T1000 (cell line): ENCODE data around the gene CRISP2.
"Not testable (repeated sequence)": the region's sequence is repeated elsewhere in the genome, so short reads cannot be mapped to it uniquely, and the experiment has no call there.

Source experiments
- DNase-seq: peaks from one replicate; lab custom pipeline; 2025; ENCODE audit warnings: mixed read lengths; lab: John Stamatoyannopoulos, UW

CRISP2 gene, protein sequence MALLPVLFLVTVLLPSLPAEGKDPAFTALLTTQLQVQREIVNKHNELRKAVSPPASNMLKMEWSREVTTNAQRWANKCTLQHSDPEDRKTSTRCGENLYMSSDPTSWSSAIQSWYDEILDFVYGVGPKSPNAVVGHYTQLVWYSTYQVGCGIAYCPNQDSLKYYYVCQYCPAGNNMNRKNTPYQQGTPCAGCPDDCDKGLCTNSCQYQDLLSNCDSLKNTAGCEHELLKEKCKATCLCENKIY

DNA sequence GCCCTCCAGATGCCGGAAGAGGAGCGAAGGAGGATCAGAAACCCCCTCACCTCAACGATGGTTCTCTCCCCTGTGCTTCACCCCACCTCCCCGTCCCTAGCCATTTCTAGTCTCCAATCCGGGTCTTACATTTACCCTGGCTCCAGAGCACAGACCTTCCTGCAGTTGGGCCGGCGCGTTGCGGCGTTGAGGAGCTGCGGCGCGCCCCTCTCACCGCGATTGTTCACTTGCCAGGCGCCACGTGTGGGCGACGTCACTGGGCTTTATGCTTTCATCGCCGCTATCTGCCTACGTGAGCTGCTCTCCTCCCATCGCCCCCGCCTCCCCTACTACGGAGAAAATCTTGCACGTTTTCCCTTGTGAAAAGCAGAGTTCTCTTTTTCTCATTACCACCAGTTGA lies at the start of gene CRISP2:
CRISP2 (minus strand) TSS at position 198 of the 400 bp plus-strand sequence. CDS start 4,347 bp downstream, outside the sequence.
- DNase-seq = no peak

DNA sequence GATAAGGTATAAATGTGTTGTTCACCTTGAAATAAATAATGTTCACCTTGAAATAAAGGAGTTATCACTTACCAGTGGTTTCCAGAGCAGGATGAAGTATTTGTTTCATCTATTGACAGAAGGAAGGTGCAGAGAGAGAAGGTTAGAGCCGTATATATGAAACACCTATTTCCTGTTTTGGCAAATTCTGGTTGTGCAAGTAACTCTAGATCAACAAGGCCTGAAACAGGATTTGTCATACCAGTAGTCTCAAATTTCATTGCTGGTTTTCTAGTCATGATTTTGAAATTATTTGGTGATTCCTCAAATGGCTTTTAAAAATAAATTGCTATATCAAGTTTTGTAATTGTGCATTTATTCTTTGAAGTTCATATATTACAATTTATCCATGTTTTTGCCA lies 30.9 kb upstream of the CRISP2 start, which contains the start of gene CRISP3:
CRISP3 (minus strand) TSS at position 130 of the 400 bp plus-strand sequence; CDS start at position 109, 21 bp downstream.
- no peak for DNase-seq

DNA sequence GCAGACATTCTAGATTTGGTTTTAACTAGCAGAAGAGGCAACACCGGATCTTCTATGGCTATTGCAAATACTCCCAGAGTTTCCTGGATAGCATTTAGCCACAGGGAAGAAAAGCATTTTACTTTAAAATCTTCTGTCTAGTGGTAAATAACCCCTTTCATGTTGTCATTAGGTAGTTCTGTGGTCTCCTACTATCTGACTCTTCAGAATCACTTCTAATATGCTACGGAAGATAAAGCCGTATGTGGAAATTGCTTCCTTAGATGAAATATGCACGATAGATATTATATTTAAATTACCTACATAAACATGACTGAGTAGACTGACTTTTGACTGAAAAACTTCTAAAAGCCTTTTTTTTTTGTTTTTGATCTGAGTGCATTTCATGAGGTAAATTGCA lies 30.1 kb upstream of the CRISP2 start:
- no peak for DNase-seq

DNA sequence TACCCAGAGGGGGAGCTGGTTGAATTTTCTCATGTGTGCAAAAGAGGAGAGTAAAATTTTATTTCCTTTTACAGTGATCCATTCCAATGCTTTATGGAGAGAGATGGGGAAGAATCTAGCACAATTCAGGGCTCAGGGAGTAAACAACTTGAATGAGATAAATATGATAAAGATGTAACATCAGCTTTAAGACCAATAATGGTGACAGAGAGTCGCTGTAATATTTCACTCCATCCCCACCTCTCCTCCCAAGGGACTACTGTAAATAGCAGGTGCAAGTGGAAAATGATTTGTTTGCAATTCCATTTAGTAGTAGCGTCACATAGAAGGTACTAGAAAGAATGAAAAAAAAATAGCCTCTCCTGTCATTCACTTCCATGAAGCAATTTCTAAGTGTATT lies 26.1 kb upstream of the CRISP2 start:
- no peak for DNase-seq

DNA sequence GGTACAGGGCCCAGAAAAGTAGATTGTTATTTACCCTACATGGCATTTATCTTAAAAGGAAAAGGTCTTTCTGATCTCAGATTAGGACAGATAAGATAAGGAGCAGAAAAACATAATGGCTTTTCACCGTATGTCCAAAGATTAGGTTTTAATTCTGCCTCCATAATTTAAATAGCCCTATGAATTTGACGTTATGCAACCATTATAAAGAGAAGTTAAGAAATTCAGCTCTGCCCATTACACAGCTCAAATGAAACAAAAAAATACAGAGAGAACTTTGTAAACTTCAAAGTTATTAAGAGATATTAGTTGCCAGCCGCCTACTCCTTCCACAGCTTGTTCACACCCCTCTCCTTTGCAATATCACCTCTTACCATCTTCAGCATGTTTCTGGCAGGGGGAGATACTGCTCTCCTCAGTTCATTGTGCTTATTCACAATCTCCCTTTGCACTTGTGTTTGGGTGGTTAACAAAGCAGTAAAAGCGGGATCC lies 22.7 kb upstream of the CRISP2 start:
- DNase-seq = no peak

DNA sequence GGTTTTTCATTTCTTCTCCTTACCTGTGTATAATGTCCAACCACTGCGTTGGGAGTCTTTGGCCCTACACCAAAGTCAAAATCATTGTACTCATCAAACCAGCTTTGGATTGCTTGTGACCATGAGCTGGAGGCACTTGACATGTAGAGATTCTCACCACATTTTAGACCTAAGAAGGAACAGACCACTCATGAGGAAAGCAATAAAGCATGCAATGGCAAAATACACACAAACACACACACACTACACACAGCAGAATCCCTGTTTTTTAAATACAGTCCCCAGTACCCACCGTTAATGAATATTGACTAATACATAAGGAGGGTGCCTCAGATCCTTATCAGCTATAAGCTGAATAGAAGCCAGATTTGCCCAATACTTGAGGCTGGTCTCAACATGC lies 20.3 kb upstream of the CRISP2 start:
- no peak for DNase-seq

DNA sequence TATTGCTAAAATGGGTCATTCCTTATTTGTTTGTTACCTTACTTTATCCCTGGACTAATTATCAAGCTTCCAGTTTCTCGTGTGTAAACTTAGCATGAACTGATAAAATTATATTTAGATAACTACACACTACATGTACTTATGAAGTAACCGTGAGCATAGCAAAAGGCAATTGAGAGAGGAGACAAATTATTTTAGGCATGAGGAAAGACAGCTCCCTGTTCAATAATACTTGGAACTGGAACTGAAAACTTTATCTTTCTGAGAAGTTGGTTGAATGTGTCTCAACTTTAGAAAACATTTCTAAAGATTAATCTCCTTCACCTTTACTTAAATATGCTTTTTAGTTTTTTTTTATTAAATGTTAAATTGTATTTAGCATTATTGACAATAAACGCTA lies 19.4 kb upstream of the CRISP2 start:
- no peak for DNase-seq

DNA sequence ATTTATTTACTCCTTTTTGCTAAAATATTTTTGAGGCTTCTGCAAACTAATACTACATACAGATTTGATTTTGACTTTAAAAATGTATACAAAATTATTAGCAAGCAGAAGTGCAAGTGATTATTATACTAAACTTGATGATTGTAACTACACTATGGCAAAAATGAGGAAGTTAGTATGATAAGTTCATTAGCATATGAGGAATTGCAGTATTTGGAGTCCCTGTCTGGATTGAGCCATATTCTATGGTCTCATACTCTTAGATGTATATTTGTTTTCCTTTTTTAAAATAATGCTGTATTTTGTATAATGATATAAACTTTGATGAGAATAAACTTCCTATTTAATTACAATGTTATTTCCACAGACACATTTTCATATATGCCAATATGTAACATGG lies 16.9 kb upstream of the CRISP2 start:
- DNase-seq = no peak

DNA sequence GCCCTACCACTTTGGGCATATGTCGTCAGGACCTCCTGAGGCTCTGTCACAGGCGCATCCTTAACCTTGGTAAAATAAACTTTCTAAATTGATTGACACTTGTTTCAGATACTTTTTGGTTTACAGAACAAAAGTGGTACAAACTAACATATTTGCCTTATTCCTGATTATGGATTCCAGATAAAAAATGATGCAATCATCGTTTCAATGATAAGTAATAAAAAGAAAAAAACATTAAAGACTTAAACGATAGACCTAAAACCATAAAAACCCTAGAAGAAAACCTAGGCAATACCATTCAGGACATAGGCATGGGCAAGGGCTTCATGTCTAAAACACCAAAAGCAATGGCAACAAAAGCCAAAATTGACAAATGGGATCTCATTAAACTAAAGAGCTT lies 10.6 kb upstream of the CRISP2 start:
- DNase-seq = not testable (repeated sequence)

DNA sequence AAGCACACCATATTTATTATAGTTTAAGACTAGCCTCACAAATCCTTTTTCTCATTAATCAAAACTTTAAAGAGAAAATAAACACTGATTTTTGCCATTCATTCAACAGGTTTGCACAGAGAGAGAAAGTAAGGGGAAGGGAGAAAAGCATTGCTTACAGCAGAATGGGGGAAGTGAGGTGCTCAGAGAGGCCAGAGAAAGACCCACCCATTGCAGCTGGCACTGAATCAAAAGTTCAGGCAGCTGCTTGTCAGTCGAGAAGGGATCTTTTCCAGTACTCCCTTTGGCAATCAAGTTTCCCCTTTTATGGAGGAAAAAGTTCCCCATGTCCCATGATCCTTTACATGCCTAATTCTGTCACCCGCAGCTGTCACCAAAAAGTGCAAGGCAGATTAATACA lies 8.0 kb upstream of the CRISP2 start:
- DNase-seq = no peak

DNA sequence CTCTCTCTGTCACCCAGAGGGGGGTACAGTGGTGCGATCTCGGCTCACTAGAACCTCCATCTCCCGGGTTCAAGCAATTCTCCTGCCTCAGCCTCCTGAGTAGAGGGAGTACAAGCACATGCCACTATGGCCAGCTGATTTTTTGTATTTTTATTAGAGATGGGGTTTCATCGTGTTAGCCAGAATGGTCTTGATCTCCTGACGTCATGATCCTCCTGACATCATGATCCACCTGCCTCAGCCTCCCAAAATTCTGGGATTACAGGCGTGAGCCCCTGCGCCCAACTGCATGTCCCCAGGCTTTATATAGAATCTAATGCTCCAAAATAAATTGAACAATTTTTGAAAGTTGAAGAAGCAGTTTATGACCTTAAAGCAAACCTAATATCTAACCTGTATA lies 7.0 kb upstream of the CRISP2 start:
- DNase-seq = no peak

DNA sequence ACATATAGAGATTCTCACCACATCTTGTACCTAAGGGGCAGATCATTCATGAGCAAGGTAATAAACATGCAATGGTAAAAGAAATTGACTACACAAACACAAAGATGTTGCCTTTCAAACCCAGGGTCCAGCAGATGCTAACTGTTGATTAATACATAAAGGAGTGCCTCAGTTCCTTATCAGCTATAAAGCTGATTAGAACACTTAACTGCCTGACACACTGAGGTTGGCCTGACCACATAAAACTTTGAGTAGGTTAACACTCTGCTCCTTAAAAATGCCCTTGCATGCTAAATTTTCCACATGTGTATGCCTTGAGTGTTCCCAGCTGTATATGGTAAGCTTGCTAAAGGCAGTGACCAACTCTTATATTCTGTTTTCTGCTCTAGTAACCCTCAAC lies 14.9 kb downstream of the CRISP2 start:
- DNase-seq = no peak

DNA sequence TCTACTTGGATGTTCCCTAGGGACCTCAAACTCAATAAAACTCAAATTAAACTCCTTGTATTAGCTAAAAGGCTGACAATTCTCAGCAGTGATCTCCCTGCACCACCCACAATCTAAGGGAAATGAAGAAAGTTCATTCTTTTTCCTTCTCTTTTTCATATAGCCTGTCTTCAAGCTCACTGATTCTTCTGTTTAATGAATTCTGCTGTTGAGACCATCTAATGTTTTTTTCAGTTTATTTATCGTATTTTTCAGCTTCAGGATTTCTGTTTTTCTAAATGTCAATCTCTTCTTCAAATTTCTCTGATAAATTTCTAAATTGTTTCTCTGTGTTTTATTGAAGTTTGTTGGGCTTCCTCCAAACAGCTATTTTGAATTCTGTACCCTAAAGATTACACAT lies 19.8 kb downstream of the CRISP2 start:
- no peak for DNase-seq

DNA sequence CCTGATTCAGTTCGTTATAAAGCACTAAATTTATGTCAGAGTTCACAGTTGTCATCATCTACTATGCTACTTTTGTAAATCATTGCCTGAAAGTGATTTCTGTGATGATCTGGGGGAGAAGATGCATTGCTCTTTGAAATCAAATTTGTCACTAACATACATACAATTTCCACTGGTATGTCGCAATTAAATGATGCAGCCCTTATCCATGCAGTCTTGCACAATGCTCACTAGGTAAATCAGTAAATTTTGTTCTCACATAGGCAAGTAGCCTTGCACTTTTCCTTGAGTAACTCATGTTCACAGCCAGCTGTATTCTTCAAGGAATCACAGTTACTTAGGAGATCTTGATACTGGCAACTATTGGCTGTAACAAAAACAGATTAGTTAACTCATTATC lies 20.8 kb downstream of the CRISP2 start:
- no peak for DNase-seq

DNA sequence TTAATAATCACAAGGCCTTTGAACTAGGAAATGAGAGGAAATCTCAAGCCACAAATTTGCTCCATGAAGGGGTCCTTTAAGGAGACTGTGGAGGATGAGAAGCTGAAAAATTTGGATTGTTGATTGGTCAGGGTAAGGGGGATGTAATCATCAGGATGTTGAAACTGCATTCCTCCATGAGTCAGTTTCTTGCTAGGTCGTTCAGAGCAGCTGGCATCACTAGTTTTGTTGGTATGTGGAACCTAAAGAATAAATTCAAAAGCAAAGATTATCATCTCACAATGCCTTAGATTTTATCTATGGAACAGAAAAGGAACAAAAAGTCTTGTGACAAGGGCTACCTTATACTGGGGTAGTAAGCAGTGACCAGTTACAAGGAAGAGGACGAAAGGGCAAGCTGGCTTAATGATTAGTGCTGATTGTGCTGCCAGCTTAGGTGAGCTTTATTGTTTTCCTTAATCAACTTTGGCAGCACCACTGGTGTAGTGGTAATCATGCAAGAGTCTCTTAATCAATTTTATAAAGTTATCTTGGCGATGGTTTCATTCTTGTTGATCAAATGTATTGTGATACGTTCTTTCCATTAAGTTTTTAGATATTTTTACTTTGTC lies 36.6 kb downstream of the CRISP2 start:
- peak; percentile 38 for DNase-seq

DNA sequence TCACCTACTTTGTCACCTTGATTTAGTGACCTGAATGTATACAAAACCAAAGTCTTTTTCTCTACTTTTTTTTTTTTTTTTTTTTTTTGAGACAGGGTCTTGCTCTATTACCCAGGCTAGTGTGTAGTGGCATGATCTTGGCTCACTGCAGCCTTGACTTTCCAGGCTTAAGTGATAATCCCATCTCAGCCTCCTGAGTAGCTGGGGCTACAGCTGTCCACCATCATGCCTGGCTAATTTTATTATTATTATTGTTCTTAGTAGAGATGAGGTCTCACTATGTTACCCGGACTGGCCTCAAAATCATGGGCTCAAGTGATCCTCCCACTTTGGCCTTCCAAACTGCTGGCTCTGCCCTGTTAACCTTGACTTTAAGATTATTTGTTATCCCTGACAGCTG lies 37.5 kb downstream of the CRISP2 start:
- no peak for DNase-seq

DNA sequence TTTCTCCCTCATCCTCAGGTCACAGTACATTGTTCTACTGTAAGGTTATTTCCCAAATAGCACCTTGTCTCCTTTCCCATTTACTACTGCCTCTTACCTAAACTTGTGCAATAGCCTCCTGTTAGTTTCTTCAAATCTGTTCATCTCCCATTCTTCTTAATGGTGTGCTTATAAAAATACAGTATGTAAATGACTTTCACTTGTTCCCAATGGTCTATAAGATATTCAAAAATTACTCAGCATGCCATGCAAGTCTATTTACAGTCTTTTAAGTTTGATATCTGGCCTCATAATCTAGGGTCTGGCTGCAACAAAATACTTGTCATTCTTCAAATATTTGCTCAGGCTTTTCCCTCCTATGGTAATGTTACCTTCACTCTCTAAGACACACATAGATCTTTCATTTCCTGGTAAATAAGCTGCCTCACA lies 45.2 kb downstream of the CRISP2 start:
- no peak for DNase-seq

DNA sequence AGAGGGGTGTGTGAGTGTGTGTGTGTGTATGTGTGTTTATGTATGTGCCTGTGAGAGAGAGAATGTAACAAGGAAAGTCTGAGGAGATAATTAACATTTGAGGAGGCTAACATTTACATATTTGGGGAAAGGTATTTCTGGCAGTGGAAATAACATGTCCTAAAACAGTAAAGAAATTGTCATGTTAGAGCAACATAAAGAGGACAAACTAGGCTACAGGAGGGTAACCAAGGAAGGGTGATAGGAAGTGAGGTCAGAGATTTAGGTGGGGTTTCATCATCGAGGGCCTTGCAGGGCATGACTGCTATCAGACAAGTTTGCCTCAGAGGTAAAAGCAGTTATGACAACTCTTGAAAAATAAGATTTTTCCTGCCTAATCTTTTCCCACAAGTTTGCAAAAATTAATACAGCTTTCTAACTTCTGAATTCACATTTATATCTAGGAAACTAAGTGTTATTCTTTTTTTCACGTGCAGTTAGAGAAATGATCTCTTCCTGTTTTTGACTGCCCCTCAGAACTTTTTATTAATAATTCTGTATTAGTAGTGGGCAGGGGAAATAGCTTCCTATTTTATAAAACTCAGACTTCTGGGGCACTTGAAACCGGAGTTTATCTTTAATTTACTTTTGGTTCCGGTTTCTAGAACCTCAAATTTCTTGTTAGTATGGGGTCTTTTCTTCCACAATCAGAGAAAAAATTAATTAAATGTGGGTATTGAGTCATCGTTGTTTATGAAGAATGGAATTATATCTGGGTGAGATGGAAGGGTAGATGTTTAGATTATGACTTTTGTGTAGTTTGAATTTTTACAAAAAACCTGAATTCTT lies 46.2 kb downstream of the CRISP2 start:
- DNase-seq = no peak

DNA sequence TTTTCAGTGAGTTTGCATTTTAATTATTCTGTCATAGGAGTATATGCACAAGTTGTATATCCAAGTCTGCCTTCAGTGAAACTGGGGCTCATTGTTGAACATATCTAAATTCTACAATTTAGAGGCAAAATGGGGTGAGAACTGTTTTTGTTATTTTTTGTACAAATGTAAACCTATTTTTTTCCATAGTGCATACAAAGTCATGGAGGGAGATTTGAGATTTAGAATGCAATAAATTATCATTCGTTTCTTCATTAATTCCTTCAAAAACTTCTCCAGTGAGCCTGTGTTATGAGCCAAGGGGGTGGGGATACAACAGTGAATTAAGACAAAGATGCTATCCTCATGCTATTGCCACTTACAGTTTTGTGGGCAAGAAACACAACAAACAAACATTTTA lies 46.9 kb downstream of the CRISP2 start:
- no peak for DNase-seq

DNA sequence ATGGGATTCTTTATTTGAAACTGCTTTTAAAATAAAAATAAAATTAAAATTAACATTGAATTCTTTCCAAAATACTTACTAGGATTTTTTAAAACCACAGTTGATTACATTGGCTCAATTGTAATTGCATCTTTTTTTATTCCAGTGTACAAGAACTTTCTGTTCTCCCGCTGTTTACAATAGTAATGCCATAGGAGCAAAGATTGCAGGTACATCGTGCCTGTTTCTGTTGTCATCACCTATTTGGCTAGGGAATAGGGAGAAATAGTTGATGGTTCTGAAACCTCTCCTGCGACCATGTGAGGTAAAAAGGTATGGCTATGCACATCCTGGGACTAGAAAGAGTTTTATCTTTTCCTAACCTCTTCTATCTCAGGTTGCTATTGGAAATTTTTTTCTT lies 48.5 kb downstream of the CRISP2 start:
- DNase-seq = no peak

DNA sequence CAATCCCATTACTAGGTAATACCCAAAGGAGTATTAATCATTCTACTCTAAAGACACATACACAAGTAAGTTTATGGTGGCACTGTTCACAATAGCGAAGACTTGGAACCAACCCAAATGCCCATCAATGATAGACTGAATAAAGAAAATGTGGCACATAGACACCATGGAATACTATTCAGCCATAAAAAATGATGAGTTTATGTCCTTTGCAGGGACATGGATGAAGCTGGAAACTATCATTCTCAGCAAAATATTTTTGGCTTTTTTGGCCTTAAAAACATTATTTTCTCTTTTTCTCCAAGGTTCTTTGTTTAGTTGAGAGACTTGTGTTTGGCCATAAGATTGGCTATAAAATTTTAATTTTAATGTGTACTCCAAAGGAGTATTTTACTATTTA lies 49.3 kb downstream of the CRISP2 start:
- DNase-seq = not testable (repeated sequence)

DNA sequence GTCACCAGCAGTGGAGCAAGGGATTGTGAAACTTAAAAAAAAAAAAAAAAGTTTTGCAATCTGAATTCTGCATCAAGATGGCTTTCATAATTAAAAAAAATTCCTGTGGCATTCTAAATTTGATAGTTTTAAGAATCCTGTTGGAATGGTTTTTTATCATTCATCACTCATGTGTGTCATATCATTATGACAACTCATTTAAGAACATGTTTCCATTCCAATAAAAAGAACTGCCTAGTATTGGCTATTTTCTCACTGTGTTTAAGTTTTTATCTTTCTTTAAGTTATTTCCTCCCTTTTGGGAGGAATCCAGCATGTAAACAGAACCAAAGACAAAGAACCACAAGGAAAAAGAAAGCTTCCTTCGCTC lies 50.5 kb downstream of the CRISP2 start:
- no peak for DNase-seq
